K562 (cell line): ENCODE results near the gene PRPSAP1.
"Not testable (repeated sequence)": the region's sequence is repeated elsewhere in the genome, so short reads cannot be mapped to it uniquely, and the experiment has no call there.

Experiments
- ARHGAP35 ChIP-seq: fragments of 450-650 bp; IDR thresholded peaks from 2 replicates; pipeline ENCODE4 v1.6.1; 2018; ENCODE audit not compliant: partially characterized antibody
- ELF4 ChIP-seq: fragments of 450-650 bp; formaldehyde crosslinking; IDR thresholded peaks from 2 replicates; pipeline ENCODE4 v1.4.0; 2022; ENCODE audit warnings: missing genetic modification characterization
- HSF4 ChIP-seq: fragments of 250-450 bp; sonication (Bioruptor Pico); IDR thresholded peaks from 2 replicates; pipeline ENCODE4 v2.1.2; 2022; ENCODE audit warnings: mild to moderate bottlenecking, moderate library complexity, borderline replicate concordance
- NFXL1 ChIP-seq: fragments of 450-650 bp; formaldehyde crosslinking; IDR thresholded peaks from 2 replicates; pipeline ENCODE4 v1.4.0; 2021; ENCODE audit warnings: mild to moderate bottlenecking
- PRPF4 ChIP-seq: fragments of 200-400 bp; formaldehyde crosslinking; IDR thresholded peaks from one replicate; pipeline ENCODE4 v1.6.1; 2017; ENCODE audit warnings: low read length, low read depth, mild to moderate bottlenecking; ENCODE audit not compliant: insufficient read depth, poor library complexity, severe bottlenecking
- SMARCE1 ChIP-seq: fragments of 450-650 bp; IDR thresholded peaks from 2 replicates; pipeline ENCODE4 v1.7.1; 2016; ENCODE audit warnings: mild to moderate bottlenecking
- TF ChIP-seq, protein P1 (sequence below): fragments of 450-650 bp; formaldehyde crosslinking; IDR thresholded peaks from 2 replicates; pipeline ENCODE4 v1.4.0; 2022; ENCODE audit warnings: missing genetic modification characterization
- TF ChIP-seq, protein P2 (sequence below): sonication (generic); formaldehyde crosslinking; IDR thresholded peaks from 2 replicates; pipeline ENCODE4 v1.8.0; 2022; ENCODE audit warnings: mild to moderate bottlenecking, low read depth, missing genetic modification reagents

DNA sequence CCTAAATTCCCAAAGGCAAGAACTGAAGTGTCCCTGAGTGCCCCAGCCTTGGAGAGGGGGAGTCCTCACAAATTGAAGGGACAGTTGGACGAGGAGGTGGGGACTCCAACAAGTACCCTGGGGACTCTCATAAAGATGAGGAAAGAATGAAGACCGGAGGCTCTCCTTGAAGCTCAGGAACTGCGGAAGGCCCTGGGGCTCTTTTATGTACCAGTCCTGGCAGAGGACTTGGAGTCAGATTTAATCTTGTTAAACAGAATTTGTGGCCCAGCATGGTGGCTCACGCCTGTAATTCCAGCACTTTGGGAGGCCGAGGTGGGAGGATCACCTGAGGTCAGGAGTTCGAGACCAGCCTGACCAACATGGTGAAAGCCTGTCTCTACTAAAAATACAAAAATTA is 6.1 kb upstream of the PRPSAP1 start:
- TF ChIP-seq, protein P1, sequence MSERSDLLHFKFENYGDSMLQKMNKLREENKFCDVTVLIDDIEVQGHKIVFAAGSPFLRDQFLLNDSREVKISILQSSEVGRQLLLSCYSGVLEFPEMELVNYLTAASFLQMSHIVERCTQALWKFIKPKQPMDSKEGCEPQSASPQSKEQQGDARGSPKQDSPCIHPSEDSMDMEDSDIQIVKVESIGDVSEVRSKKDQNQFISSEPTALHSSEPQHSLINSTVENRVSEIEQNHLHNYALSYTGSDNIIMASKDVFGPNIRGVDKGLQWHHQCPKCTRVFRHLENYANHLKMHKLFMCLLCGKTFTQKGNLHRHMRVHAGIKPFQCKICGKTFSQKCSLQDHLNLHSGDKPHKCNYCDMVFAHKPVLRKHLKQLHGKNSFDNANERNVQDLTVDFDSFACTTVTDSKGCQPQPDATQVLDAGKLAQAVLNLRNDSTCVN (CRISPR knock-in tag), result not testable (repeated sequence)
- not testable (repeated sequence) for TF ChIP-seq SMARCE1; PRPF4; NFXL1; HSF4; ELF4 (CRISPR knock-in tag); ARHGAP35
- TF ChIP-seq, protein P2, sequence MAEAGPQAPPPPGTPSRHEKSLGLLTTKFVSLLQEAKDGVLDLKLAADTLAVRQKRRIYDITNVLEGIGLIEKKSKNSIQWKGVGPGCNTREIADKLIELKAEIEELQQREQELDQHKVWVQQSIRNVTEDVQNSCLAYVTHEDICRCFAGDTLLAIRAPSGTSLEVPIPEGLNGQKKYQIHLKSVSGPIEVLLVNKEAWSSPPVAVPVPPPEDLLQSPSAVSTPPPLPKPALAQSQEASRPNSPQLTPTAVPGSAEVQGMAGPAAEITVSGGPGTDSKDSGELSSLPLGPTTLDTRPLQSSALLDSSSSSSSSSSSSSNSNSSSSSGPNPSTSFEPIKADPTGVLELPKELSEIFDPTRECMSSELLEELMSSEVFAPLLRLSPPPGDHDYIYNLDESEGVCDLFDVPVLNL (CRISPR knock-in tag), result not testable (repeated sequence)
